SU-DHL-6 (cell line): ENCODE results near the gene ADD2.

Source experiments
- H2AFZ ChIP-seq: fragments of 200-600 bp; sonication (generic); 2 replicates; pipeline ENCODE4 v1.6.1; 2014; ENCODE audit warnings: low read depth, mild to moderate bottlenecking, moderate library complexity, mixed read lengths, antibody characterized with exemption, low read length; ENCODE audit not compliant: severe bottlenecking
- H3F3A ChIP-seq: fragments of 200-600 bp; shearing (Covaris generic); 2 replicates; pipeline ENCODE4 v1.6.0; 2016; ENCODE audit warnings: antibody characterized with exemption, mild to moderate bottlenecking; ENCODE audit not compliant: insufficient read depth
- H3K27ac ChIP-seq: fragments of 200-600 bp; sonication (generic); 2 replicates; pipeline ENCODE4 v1.5.1; 2016; ENCODE audit warnings: low read depth, mild to moderate bottlenecking, low read length, moderate library complexity, mixed read lengths
- H3K27me3 ChIP-seq: fragments of 200-600 bp; sonication (generic), shearing (Covaris generic); 2 replicates; pipeline ENCODE4 v1.6.0; 2014; ENCODE audit warnings: mild to moderate bottlenecking, low read length
- H3K36me3 ChIP-seq: fragments of 200-600 bp; sonication (generic); 2 replicates; pipeline ENCODE4 v1.6.1; 2014; ENCODE audit warnings: mild to moderate bottlenecking, low read length, mixed read lengths
- H3K4me2 ChIP-seq: fragments of 300-600, 200-600 bp; shearing (Covaris generic), sonication (generic); 2 replicates; pipeline ENCODE4 v1.6.0; 2014; ENCODE audit warnings: low read length, low read depth, mild to moderate bottlenecking; ENCODE audit not compliant: poor library complexity, severe bottlenecking
- H3K4me3 ChIP-seq: fragments of 200-600 bp; sonication (generic); 2 replicates; pipeline ENCODE4 v1.5.1; 2014; ENCODE audit warnings: antibody characterized with exemption, low read length, mild to moderate bottlenecking, mixed read lengths; ENCODE audit not compliant: insufficient read depth, poor library complexity, severe bottlenecking
- H3K79me2 ChIP-seq: fragments of 200-600 bp; sonication (generic); 2 replicates; pipeline ENCODE4 v1.6.1; 2014; ENCODE audit warnings: mild to moderate bottlenecking, low read length, moderate library complexity; ENCODE audit not compliant: insufficient read depth
- H3K9ac ChIP-seq: fragments of 200-600 bp; sonication (generic); 2 replicates; pipeline ENCODE4 v1.7.0; 2014; ENCODE audit warnings: mild to moderate bottlenecking, low read length
- H3K9me2 ChIP-seq: fragments of 200-600 bp; sonication (generic); replicated peaks from 2 replicates; pipeline ENCODE4 v1.6.1; 2014; ENCODE audit warnings: low read length; ENCODE audit not compliant: insufficient read depth
- H3K9me3 ChIP-seq: fragments of 200-600 bp; sonication (generic); 2 replicates; pipeline ENCODE4 v1.6.1; 2014; ENCODE audit warnings: low read length, mixed read lengths; ENCODE audit not compliant: insufficient read depth
- H4K20me1 ChIP-seq: fragments of 200-600 bp; sonication (generic); 2 replicates; pipeline ENCODE4 v1.6.1; 2014; ENCODE audit warnings: low read depth, mild to moderate bottlenecking, antibody characterized with exemption, low read length, moderate library complexity, mixed read lengths
- CTCF ChIP-seq: fragments of 200-600 bp; sonication (generic); IDR thresholded peaks from one replicate; pipeline ENCODE4 v1.5.1; 2017; ENCODE audit warnings: antibody characterized with exemption, mild to moderate bottlenecking, low read length, moderate library complexity; ENCODE audit not compliant: insufficient read depth, poor library complexity, severe bottlenecking
- EZH2phosphoT487 ChIP-seq: fragments of 200-600 bp; sonication (generic), shearing (Covaris generic); conservative IDR thresholded peaks from 2 replicates; pipeline ENCODE4 v1.6.1; 2018; ENCODE audit warnings: mild to moderate bottlenecking, antibody characterized with exemption, low read length, moderate library complexity, mixed read lengths

The ADD2 gene

GRCh38 chr2:70697603-70698383 lies 70.2 kb downstream of the ADD2 start:
- H3K9me2 ChIP-seq: no peaks in the 10 kb centered on the region
- no peaks in the 10 kb centered on the region for H3K79me2 ChIP-seq
- H3F3A ChIP-seq: no peaks in the 10 kb centered on the region
- no peak overlapping the region for H3K4me3 ChIP-seq
- no peak overlapping the region for H3K4me2 ChIP-seq
- H2AFZ ChIP-seq: no peak overlapping the region
- H3K27me3 ChIP-seq: no peaks in the 10 kb centered on the region
- no peaks in the 10 kb centered on the region for H3K9me3 ChIP-seq
- H4K20me1 ChIP-seq: no peaks in the 10 kb centered on the region
- no peaks in the 10 kb centered on the region for H3K36me3 ChIP-seq
- H3K27ac ChIP-seq: no peak overlapping the region
- no peak overlapping the region for H3K9ac ChIP-seq
- TF ChIP-seq CTCF (no peak), EZH2phosphoT487 (no peak)

GRCh38 chr2:70696142-70696541 lies 71.9 kb downstream of the ADD2 start:
- Histone ChIP-seq H3F3A (no peaks in the 10 kb centered on the region), H3K4me3 (no peak overlapping the region), H3K9me3 (no peaks in the 10 kb centered on the region), H3K4me2 (no peak overlapping the region), H3K27ac (no peak overlapping the region), H3K9me2 (no peaks in the 10 kb centered on the region), H2AFZ (no peak overlapping the region), H3K9ac (no peak overlapping the region), H4K20me1 (no peaks in the 10 kb centered on the region), H3K36me3 (no peaks in the 10 kb centered on the region), H3K79me2 (no peaks in the 10 kb centered on the region), H3K27me3 (no peaks in the 10 kb centered on the region)
- no peak for TF ChIP-seq EZH2phosphoT487
- TF ChIP-seq CTCF: no peak

GRCh38 chr2:70692256-70692655 lies 75.7 kb downstream of the ADD2 start:
- Histone ChIP-seq H3K36me3 (no peaks in the 10 kb centered on the region), H3K9me3 (no peaks in the 10 kb centered on the region), H3K4me2 (no peak overlapping the region), H3K9ac (no peak overlapping the region), H3F3A (no peaks in the 10 kb centered on the region), H3K4me3 (no peak overlapping the region), H3K9me2 (no peaks in the 10 kb centered on the region), H2AFZ (no peak overlapping the region), H3K27ac (no peak overlapping the region), H3K27me3 (no peaks in the 10 kb centered on the region), H3K79me2 (no peaks in the 10 kb centered on the region), H4K20me1 (no peaks in the 10 kb centered on the region)
- no peak for TF ChIP-seq CTCF
- TF ChIP-seq EZH2phosphoT487: no peak
